ENCODE results near the gene GSE1.

Gene GSE1

DNA sequence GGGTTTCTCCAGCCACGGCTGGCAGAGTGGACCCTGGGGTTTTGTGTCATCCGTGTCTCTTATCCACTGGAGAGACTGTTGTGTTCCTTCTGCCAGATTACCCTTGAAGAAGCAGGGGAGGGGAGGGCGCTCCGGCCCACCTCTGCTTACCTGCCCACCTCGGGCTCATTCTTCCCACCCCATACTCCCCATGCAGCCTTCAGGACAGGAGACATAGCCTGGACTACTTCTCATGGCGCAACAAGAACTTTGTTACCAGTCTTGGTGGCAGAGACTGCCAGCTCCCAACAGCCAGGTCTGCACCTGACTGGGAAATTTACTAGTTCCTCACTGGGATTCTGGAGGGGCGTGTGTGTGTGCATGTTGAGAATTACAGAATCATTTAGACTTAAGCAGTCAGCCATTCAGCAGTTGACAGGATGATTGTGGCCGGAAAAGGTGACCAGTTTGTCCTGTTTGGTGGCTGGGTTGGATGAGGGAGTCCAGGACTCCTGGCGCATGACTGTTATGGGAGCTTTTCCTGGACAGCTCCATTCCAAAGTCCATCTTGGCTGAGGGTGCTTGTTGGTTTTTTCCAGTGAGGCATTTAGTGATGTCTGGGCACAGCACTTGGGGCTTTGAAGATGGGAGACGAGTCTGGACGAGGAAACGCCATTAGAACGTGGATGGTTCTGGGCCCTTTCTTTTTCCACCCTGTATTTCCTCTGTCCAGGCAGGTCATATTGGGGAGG is 8.7 kb downstream of the GSE1 start:
- no peak for DNase-seq

DNA sequence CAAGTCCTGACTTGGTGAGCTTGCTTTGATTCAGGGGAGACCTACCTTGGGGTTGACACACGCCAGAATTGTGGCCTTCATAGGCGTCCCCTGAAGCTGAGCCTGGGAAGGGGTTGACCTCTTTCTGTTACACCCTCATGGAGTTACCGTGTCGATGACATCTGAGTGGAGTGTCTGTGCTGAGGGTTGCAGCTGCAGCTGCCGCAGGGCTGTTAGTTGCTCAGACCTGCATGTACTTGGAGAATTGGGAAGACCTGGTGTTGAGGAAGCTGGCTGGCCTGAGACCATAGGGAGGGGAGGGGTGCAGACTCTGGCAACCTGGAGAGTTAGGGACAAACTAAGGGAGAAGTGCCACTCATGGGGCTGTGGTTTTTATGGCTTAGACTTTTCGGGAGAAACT is 9.6 kb downstream of the GSE1 start:
- no peak for DNase-seq

DNA sequence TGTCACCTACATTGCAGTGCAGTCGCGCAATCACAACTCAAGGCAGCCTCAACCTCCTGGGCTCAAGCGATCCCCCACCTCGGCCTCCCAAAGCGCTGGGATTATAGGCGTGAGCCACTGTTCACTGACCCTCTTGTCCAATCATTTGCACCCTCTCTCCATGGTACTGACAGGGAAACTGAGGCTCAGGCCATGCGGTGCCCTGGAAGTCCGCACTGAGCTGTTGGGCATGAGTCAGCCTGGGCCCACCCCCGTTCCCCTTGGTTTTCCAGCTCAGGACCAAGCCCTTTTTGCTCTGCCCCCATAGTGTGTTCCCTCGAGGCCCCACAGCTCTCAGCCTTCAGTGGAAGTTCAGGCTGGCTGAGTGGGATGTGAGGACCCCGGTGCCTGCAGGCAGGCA is 10.1 kb downstream of the GSE1 start:
- no peak for DNase-seq

DNA sequence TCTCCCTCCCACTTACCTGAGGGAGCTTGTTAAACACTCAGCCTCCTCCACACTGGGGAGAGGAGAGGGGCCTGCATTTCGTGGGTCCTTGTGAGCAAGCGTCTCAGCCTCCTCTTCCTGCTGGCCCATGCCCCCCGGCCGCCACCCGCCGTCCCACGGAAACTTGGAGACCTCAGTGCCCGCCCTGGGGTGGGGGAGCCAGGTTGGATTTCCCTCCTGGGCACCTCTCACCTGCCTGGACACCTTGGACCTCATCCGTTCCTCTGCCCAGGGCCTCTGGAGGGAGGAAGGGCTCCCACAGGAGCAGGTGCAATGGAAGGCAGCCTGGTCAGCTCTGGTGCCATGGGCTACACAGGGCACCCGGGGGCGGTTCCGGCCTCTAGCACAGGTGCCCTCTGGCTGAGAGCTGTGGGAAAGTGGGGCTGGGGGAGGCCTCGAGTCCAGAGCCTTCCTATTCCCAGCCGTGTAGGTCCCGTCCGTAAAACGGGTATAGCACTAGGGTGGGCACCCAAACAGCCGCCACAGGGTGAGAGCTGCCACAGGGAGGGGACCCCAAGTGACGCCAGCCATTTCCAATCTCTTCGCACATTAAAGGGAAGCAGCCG is 11.0 kb downstream of the GSE1 start:
- no peak for DNase-seq

DNA sequence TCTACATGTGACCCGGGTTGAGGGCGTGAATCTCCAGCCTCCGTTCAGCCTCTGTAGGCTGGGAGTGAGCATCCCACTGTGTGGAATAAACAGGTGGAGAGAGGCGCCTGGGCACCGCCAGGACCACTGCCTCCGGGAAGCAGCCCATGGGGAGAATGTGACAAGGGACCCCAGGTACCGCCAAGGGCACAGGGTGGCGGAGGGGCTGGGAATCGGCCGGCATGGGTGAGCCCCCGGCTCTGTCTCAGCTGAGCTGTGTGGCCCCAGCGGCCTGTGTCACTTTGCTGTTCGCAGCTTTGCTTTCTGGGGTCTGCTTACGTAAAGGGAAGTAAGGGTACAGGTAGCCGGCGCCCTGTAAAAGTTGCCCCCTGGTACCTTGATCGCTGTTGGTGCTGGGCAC is 11.5 kb downstream of the GSE1 start:
- no peak for DNase-seq

DNA sequence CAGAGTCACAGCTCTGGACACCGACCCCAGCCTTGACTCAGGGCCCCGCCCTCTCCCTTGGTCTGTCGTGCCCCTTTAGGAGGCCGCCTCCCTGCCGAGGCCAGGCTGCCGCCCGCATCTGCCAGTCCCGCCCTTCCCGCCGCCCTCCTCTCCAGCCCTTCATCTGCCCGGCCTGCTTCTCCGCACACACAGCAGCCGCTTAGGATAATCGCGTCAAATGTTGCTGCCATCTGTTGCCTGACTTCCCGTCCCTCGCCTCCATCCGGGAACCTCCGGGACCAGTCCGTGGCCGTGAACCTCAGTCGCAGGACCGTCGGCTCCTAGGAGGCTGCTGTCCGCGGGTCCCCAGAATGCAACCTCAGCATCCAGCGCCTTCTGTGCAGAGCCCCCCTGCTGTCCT is 11.9 kb downstream of the GSE1 start:
- no peak for DNase-seq

DNA sequence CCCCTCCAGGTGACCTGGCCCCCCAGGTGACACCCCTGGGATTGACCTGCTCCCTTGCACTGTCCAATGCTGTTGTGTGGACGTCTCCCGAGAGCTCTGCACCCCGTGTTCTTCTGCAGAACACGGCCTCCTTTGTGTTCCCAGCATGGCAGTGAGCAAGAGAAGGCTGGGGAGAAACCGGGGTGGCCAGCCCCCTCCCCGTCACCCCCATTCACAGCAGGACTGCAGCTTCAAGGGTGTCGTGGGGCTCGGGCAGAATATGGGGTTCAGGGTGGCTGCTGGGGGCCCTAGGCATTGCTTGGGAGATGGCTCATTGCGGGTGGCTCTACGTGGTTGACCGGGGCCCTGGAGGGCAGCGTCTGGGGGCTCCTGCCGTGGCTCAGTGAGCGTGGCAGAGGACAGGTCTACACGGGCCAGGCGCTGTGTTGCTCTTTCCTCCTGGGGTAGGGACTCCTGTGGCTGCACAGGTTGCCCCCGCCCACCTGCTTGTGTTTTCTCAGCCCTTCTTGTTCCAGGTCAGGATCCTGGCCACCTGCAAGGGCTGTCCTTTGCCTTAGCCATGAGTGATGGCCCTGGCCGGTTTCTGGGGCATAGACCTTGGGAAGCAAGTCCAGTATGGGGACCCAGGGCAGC is 12.5 kb downstream of the GSE1 start:
- no peak for DNase-seq

DNA sequence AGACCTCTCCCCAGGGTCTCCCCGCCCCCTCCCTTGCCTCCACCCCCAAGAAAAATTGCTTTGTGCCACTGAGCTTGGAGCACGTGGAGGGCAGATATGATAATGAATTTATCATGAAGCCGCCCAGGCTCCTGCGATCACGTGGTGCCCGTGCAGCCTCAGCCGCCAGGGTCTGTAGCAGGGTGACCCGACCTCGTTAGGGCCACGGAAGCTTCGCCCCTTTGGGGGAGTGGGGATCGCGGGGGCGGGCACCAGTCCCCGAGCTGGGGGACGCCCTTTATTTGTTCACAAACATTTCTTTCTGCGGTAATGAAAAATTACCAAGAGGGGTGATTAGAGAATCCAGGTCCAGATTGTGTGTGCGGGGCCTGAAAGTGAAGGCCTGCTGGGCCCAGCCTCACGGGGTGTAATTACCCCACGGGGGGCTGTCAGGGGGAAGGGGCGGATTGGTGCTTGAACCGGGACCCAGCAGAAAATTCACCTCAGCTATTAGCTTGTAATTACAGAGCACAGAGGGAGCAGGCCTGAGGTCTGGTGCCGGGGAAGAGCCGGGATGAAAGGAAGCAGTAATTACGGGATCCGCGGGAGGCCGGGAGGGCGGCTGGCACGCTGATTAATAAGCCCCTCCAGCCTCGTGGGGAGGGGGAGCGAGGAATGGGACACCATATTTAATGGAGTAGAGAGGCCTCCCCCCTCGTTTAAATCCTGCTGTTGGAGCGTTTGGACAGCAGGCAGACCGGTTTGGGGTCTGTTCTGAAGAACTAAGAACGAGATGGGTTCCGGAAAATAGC is 13.3 kb downstream of the GSE1 start:
- DNase-seq: no peak

DNA sequence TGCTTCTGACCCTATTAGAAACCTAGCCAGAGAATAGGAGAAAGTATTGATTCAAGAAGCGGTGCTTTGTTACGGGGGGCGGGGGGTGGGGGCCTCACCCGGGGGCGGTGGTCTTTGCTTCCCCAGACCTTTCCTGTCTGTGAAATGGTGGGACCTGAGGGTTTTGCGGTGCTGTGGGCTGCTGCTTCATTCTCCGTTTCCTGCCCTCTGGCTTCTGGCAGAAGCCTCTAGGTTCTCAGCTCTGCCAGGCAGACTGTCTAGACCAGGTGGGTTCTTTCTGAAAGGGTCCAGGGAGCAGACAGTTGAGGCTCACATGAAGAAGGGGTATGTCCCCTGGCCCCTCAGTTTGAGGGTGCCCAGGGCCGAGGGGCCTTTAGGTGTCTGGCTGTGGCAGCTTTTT is 14.0 kb downstream of the GSE1 start:
- no peak for DNase-seq

DNA sequence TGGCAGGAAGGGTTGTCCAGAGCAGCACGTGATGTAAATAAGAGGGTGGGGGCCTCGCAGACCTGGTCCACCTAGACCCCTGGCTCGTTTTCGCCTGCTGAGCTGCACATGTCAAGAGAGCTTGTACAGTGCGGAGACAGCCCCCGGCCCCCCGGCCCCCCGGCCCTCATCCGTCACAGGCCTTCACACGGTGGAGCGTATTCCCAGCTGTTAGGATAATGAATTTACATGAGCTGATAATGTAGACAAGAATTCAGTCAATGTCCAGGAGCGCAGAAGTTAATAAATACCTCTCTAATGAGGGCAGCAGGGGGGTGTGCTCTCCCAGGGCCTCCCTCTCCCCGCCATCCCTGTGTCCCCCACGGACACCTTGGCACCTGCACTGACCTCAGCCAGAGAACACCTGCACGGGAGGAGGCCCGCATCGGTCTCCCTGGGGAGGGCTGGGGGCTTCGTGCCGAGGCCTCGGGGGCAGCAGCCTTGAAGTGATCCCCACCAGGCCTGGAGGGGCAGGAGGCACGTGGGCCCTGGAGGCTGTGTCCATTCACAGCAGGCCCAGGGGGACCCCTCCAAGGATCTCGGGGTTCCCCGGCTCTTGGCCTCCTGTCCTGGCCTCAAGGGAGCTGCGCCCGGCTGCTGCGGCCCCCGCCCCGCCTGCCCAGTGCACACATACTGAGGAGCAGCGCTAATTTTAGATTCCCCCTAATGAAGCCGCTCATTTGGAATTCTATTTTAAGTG is 14.6 kb downstream of the GSE1 start:
- no peak for DNase-seq

DNA sequence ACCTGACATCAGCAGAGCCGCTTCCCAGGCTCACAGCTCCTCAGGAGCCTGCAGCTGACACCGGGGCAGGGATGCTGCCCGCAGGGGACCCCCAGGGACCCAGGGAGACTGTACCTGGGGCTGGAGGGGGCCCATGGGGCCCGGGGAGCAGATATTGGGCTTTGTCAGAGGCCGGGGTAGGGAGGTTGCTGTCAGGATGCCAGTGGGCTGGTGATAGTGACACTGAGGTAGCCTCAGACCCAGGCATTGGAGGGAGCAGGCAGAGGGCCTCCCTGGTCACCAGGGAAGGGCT is 15.1 kb downstream of the GSE1 start:
- no peak for DNase-seq

DNA sequence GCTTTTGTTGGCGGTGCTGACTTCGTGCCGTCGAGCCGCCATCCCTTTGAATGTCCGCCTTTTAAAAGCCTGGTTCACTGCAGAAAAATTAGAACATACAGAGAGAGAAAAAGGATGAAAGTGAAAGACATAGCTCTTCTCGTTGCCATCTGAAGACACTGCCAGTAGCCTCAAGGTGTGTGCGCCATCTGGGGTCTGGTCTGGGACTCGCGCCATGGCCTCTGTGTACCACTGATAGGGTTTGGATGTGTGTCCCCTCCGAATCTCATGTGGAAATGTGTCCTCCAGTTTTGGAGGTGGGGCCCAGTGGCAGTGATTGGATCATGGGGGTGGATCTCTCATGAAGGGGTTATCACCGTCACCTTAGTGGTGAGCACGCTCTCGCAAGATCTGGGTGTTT is 15.5 kb downstream of the GSE1 start:
- no peak for DNase-seq

DNA sequence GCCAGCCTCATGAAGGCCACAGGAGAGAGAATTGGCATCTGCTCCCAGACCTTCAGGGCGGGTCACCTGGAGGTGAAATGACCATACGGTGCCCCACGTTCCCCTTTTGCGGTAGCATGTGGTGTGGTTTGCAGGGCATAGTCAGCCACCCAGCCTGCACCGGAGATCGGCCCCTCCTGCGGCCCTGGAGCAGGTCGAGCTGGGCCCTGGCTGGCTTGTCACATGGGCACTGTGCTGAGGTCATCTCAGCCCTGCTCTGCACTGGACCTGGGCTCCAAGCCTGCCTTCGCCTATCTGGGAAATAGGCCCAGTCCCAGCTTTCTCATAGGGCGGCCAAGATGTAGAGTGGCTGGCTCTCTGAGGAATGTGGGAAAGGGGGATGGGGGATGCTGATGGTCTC is 16.2 kb downstream of the GSE1 start:
- no peak for DNase-seq

DNA sequence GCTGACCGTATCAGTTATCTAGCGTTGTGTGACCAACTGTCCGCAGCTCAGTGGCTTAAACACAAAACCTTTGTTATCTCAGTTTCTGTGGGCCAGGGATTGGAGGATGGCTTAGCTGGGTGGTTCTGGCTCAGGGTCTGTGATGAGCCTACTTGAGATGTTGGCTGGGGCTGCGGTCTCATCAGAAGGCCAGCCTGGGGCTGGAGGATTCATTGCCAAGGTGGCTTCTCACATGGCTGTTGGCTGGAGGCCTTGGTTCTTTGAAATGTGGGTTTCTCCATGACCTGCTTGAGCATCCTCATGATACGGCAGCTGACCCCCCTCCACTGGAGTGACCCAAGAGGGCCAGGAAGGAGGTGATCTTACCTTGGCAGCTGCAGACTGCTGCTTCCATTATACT is 16.7 kb downstream of the GSE1 start:
- DNase-seq: no peak

DNA sequence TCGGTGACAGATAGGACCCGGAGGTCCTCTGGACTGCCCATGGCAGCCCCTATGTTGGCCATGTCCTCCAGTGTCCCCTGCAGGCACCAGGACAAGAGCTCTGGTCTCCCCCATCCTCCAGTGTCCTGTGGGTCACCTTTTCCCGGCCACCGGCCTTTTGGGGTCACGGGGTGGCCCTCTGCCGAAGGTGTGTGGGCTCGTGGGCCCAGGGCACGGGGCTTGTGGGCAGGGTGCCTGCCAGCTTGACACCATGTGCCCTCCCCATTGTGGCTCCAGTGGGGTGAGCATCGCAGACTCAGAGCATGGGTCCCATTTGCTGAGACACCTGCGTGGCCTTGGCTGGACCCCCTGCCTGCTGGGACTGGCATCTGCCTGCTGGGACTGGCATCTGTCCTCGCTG is 18.1 kb downstream of the GSE1 start:
- DNase-seq: no peak

DNA sequence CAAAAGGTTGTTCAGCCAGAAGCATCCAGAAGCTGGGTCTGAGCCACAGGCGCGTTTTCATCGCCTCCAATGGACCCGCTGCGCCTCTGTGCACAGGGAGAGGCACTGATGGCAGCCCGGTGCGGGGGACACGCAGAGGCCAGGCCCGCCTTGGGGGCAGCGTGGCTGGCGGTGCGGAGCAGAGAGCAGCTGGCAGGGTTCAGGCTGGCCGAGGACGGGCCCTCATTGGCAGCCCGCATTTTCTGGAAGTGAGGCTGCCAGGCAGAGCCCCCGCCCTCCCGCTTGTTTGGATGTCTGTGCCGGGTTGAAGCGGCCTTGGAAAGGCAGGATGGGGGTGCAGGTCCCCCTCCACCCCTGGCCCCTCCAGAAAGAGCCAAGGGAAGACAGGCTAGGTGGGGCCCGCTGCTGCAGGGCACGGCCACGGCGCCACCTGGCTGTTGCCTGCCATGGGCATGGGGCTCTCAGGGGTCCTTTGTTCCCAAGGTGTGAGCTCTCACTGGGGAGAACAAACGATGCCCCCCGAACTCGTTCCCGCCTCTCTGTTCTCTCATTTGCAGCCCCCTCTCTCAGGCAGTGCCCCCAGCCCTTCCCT is 18.8 kb downstream of the GSE1 start:
- DNase-seq: no peak

DNA sequence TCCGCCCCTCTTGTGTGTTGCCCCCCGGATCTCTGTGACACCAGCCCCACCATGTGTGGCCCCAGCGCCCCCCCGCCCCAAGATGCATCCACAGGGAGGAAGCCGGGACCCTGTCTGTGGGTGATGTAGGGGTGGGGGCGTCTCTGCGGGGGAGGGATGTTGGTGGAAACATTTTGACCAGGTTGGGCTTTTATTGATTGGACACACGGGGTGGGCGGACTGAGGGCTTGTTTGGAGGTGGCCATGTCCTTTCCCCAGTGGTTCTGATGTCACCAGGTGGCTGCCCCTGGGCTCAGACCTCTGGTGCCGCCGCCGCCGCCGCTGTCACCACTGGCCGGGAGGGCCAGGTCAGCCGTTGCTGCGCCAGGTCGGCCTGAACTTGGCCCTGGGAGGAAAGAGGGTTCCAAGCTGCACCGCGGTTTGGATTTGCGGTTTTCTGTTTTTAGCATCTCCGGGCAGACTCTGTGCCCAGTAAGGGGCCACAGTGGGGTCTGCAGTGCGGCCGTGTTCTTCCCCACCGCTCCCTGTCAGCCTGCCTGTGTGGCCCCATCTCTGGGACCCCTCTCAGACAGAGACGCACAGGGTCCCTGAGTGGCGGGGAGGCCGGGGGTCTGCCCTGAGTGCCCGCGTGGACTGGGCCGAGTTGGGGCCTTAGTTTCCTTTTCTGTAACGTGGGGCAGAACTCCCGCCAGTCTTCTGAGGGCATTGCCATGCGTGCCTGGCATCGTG is 19.8 kb downstream of the GSE1 start:
- DNase-seq: no peak

DNA sequence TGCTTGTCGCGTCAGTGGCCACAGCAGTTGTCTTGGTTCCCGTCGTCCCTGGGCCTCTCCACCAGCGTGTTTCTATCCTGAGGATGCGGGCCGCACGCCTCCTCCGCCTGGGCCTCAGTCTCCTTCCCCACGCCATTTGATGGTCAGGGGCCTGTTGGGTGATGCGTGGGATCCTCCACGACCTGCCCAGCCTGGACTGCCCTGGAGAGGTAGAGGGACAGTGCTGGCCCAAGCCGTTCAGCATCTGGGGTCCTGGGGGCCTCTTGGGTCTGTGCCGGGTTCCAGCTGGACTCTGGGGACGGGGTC is 20.3 kb downstream of the GSE1 start:
- no peak for DNase-seq

DNA sequence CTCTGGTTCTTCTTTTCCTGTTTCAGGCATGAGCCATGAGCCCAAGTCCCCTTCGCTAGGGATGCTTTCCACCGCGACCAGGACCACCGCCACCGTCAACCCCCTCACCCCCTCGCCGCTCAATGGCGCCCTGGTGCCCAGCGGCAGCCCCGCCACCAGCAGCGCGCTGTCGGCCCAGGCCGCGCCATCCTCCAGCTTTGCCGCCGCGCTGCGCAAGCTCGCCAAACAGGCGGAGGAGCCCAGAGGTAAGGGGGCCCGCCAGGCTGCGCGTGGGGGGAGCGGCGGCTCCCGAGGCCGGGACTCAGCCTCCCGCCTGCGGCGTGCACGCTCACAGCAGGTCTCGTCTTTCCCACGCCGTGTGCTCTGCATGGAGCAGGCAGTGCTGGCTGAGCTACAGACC is 20.8 kb downstream of the GSE1 start:
- DNase-seq: no peak

DNA sequence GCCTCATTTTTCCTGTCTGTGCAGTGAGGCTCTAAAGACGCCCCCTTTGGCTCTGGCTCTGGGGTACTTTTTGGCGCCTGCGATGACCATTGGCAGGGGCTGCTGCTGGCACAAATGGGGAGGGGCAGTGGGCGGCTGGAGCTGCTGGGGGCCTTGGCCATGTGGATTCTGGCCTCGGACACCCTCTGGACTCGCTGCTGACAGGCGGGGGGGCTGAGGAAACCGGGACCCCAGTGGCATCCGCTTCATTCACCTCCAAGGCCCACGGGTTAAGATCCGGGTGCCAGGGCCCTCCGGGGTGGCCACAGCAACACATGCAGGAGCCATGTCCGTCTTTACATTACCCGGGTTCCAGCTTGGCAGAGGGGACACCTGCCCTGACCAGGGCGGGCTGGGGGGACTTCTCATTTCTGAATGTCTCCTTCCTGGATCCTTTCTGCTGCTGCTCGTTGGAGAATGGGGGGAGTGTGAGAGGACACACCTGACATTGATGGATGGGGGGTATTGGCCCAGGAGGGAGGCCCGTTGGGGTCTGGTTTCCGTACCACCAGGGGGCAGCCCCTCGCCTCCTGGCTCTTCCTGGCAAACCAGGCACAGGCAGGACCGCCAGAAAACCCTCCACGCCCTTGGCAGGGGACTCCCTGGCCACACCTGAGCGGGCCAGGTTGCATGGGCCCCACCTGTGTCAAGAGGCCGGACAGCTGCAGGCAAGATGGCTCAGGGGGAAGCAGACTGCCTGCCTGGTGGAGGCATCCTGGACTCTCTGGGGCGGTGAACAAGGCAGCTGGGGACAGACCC is 21.8 kb downstream of the GSE1 start:
- DNase-seq: no peak

DNA sequence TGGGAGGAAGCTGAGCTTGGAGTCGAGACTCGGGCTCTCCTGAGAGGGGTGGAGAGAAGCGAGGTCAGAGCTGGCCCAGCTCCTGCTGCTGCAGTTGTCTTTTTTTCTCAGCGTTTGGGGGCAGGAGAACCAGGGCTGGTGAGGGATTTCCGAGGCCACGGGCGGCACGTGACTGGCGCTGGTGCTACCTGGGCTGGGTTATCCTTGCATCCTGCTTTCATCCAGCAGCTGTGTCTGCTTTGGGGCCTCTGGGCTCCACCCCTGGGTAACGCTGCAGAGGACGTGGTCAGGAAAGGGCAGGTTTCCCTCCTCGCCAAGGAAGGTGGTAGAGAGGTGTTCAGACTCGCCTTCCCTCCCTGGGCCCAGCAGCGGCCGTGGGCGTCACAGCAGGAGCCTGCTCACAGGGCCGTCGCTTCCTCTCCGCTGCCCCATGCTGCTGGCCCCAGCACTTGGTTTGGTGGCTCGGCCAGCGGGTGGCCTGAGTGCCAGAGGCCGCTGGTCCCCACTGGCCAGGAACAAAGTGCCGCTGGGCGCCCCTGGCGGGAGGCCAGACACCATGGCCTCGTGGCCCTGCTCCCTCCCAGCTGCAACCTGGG is 22.5 kb downstream of the GSE1 start:
- no peak for DNase-seq
